Stomach (tissue), 9 donors: ENCODE results near the gene KLHDC10. TPM values are rescaled to one million over a fixed set of nuclear protein-coding genes. Genes with fewer than 3 reads are reported as not detected.
"Not testable (repeated sequence)": the region's sequence is repeated elsewhere in the genome, so short reads cannot be mapped to it uniquely, and the experiment has no call there.

Source experiments
- DNase-seq, 2 donors: peaks; one replicate each; pipeline versions ENCODE4 v3.0.0 to v3.0.0-alpha.2; 2013 to 2019
- H3K27ac ChIP-seq, 5 donors: fragments of 200-600 bp in 4 of 5; sonication (generic) in 4 of 5; one replicate each; pipeline ENCODE4 v1.5.1; 2013 to 2019; ENCODE audit warnings: mild to moderate bottlenecking in 1 of 5, moderate library complexity in 1 of 5
- H3K27me3 ChIP-seq, 3 donors: fragments of 200-600 bp; sonication (generic); one replicate each; pipeline ENCODE4 v1.5.1; 2017 to 2019; ENCODE audit warnings: mixed run types in 1 of 3
- H3K36me3 ChIP-seq, 4 donors: fragments of 200-600 bp; sonication (generic); 1 replicate in 3 of 4; 2 replicates in 1 of 4; pipeline ENCODE4 v1.5.1; 2016 to 2019
- H3K4me1 ChIP-seq, 4 donors: fragments of 200-600 bp; sonication (generic); one replicate each; pipeline ENCODE4 v1.5.1; 2016 to 2019
- H3K4me3 ChIP-seq, 4 donors: fragments of 200-600 bp; sonication (generic) in 3 of 4; one replicate each; pipeline ENCODE4 v1.5.1; 2016 to 2019; ENCODE audit warnings: mild to moderate bottlenecking in 1 of 4
- H3K9me3 ChIP-seq, 4 donors: fragments of 200-600 bp; sonication (generic); one replicate each; pipeline ENCODE4 v1.5.1; 2016 to 2019
- EP300 ChIP-seq: sonication (generic); formaldehyde crosslinking; IDR thresholded peaks from one replicate; pipeline ENCODE4 v1.6.1; 2017; ENCODE audit warnings: antibody characterized with exemption
- POLR2A ChIP-seq, 4 donors: fragments of 450-650 bp; IDR thresholded peaks; one replicate each; pipeline ENCODE4 v1.6.1; 2016; ENCODE audit warnings: antibody characterized with exemption in 4 of 4, control low read depth in 2 of 4, mild to moderate bottlenecking in 1 of 4, moderate library complexity in 1 of 4
- POLR2AphosphoS5 ChIP-seq, 3 donors: sonication (generic); formaldehyde crosslinking; IDR thresholded peaks; one replicate each; pipeline ENCODE4 v1.6.1; 2016; ENCODE audit warnings: antibody characterized with exemption in 3 of 3
- WGBS, 5 donors: extraction: QIAGEN DNeasy Blood & Tissue Kit in 3 of 5; methylation state at CpG; one replicate each; pipeline versions ENCODE4 v1.1.5 to v1.1.7; 2013 to 2018; 5-methylcytosine and 5-hydroxymethylcytosine counted together
- intact Hi-C: fragments of 100-400 bp; cut with DNase I; formaldehyde crosslinking; loops from one replicate; pipeline ENCODE4 v1.15.1; 2023; ENCODE audit warnings: low total_unique reads
- polyA plus RNA-seq, 3 donors: library from polyadenylated mRNA; stranded (reverse); fragments of 200-250 nt; gene quantifications; one replicate each; pipeline ENCODE4 v1.2.3, GENCODE V29; 2013
- total RNA-seq, 5 donors: library from RNA; depleted of rRNA; stranded (reverse); fragments of >200 nt; gene quantifications; one replicate each; pipeline versions ENCODE4 v1.1.0 to v1.2.3, GENCODE V29; 2014 to 2016
- TF ChIP-seq, protein P1 (sequence below), 7 experiments: fragments of 450-650 bp in 4 of 7; fragments of 200-600 bp in 3 of 7; sonication (generic) in 3 of 7; IDR thresholded peaks; one replicate each; pipeline ENCODE4 v1.5.1; 2016 to 2019; ENCODE audit warnings: antibody characterized with exemption in 7 of 7, control low read depth in 2 of 7, mild to moderate bottlenecking in 1 of 7
- donor health status: healthy with polysubstance abuse.
- donor health status: Bipolar disorder and iron deficiency.
- donor health status: healthy.

The KLHDC10 gene
- total and polyA plus RNA-seq, 8 donors = 5.8 to 49.0 (median 22.5) TPM

DNA sequence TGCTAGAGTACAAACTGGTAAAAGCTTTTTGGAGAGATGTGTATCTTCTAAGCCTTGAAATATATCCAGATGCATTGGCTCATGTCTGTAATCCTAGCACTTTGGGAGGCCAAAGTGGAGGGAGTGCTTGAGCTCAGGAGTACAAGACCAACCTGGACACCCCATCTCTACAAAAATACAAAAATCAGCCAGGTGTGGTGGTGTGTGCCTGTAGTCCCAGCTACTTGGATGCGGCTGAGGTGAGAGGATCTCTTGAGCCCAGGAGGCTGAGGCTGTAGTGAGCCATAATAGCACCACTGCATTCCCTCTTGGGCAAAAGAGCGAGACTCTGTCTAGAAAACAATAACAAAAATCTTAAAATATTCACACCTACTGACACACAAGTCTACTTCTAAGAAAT is 109.3 kb downstream of the KLHDC10 start:
- H3K27me3 ChIP-seq = no peaks in the 10 kb centered on the region

DNA sequence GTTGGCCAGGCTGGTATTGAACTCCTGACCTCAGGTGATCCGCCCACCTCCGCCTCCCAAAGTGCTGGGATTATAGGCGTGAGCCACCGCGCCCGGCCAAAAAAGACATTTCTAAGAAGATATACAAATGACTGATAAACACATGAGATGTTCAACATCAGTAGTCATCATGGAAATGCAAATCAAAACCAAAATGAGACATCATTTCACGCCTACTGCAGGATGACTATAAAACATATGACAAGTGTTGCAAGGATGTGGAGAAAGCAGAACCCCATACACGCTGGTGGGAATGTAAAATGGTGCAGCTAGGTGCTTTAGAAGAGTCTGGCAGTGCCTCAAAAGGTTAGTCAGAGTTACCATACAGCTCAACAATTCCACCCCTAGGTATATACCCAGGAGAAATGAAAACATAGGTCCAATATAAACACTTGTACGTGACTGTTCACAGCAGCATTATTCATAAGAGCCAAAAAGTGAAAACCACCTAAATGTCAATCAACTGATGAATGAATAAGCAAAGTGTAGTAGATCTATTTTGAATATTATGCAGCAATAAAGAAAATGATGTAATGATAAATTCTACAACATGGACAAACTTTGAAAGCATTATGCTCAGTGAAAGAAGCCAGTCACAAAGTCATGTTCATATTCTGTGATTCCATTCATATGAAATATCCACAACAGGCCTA is 110.4 kb downstream of the KLHDC10 start:
- H3K27ac ChIP-seq = no peak overlapping the region
- no peaks in the 10 kb centered on the region for H3K9me3 ChIP-seq
- intact Hi-C loops = no loop called here
- WGBS, 5 donors = 88 to 94% (median 91%) methylated on average over 9 of the region's 9 CpGs
- TF ChIP-seq, protein P1, sequence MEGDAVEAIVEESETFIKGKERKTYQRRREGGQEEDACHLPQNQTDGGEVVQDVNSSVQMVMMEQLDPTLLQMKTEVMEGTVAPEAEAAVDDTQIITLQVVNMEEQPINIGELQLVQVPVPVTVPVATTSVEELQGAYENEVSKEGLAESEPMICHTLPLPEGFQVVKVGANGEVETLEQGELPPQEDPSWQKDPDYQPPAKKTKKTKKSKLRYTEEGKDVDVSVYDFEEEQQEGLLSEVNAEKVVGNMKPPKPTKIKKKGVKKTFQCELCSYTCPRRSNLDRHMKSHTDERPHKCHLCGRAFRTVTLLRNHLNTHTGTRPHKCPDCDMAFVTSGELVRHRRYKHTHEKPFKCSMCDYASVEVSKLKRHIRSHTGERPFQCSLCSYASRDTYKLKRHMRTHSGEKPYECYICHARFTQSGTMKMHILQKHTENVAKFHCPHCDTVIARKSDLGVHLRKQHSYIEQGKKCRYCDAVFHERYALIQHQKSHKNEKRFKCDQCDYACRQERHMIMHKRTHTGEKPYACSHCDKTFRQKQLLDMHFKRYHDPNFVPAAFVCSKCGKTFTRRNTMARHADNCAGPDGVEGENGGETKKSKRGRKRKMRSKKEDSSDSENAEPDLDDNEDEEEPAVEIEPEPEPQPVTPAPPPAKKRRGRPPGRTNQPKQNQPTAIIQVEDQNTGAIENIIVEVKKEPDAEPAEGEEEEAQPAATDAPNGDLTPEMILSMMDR (IDR thresholded peaks at IDR 0.05) = no peak
- TF ChIP-seq EP300 (no peak), POLR2A (IDR thresholded peaks at IDR 0.05) (no peak), POLR2AphosphoS5 (IDR thresholded peaks at IDR 0.05) (no peak)
- H3K4me3 ChIP-seq = no peak overlapping the region
- DNase-seq = no peak
- peaks cover 10 to 90% (median 85%) of the 10 kb centered on the region in 4 donors for H3K36me3 ChIP-seq
- H3K4me1 ChIP-seq = no peaks in the 10 kb centered on the region
- H3K27me3 ChIP-seq = no peaks in the 10 kb centered on the region

More for the DNA sequence above, 109.3 kb downstream of the KLHDC10 start:
- no peak for DNase-seq
- H3K9me3 ChIP-seq = no peaks in the 10 kb centered on the region
- 93 to 100% (median 99%) methylated on average over 2 of the region's 2 CpGs for WGBS, 5 donors
- no peaks in the 10 kb centered on the region for H3K4me1 ChIP-seq
- peaks cover 10 to 95% (median 86%) of the 10 kb centered on the region in 4 donors for H3K36me3 ChIP-seq
- H3K27ac ChIP-seq = no peak overlapping the region
- TF ChIP-seq POLR2AphosphoS5 (IDR thresholded peaks at IDR 0.05) = no peak
- TF ChIP-seq EP300 = no peak
- TF ChIP-seq, protein P1 (IDR thresholded peaks at IDR 0.05) = no peak
- no peak for TF ChIP-seq POLR2A (IDR thresholded peaks at IDR 0.05)
- intact Hi-C loops = no loop called here
- H3K4me3 ChIP-seq = no peak overlapping the region

DNA sequence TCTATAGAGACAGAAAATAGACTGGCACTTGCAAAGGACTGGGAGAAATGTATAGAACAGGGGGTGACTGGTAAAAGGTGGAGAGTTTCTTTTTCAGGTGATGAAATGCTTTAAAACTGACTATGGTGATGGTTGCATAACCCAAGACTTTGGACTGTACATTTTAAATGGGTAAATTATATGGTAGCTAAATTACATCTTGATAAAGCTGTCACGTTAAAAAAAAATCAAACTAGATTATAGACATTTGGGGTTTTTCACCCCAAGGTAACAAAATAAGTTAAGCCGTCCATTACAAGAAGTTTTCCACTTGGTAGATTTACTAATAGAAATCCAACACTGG is 110.9 kb downstream of the KLHDC10 start:
- DNase-seq = no peak
- H3K27me3 ChIP-seq = no peaks in the 10 kb centered on the region
- no peaks in the 10 kb centered on the region for H3K4me1 ChIP-seq
- TF ChIP-seq POLR2A (IDR thresholded peaks at IDR 0.05) = no peak
- TF ChIP-seq, protein P1 (IDR thresholded peaks at IDR 0.05) = no peak
- TF ChIP-seq POLR2AphosphoS5 (IDR thresholded peaks at IDR 0.05) = no peak
- TF ChIP-seq EP300 = no peak
- no peak overlapping the region for H3K4me3 ChIP-seq
- intact Hi-C loops = no loop called here
- 93 to 100% (median 98%) methylated on average over 2 of the region's 2 CpGs for WGBS, 5 donors
- no peaks in the 10 kb centered on the region for H3K9me3 ChIP-seq
- H3K27ac ChIP-seq = no peak overlapping the region
- peaks cover 10 to 87% (median 82%) of the 10 kb centered on the region in 4 donors for H3K36me3 ChIP-seq

DNA sequence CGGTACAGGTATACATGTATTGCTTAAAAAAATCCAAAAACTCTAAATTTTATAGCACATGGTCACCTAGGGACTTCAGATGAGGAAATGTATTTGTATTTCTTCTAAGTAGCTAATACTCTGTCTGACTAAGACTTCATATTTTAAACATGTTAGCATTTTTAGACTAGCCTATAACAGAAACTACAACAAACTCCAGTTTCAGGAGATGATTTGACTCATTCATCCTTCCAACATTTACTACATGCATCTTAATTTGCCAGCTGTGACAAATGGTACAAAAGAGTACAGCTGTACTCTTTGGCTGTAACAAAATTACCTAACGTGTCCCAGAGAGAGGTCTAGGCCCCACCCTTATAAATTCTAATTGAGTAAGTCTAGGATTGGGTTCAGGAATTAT is 112.7 kb downstream of the KLHDC10 start:
- TF ChIP-seq POLR2A (IDR thresholded peaks at IDR 0.05) (no peak), POLR2AphosphoS5 (IDR thresholded peaks at IDR 0.05) (no peak), EP300 (no peak)
- TF ChIP-seq, protein P1 (IDR thresholded peaks at IDR 0.05) = no peak
- no peaks in the 10 kb centered on the region for H3K27me3 ChIP-seq
- intact Hi-C loops = no loop called here
- H3K9me3 ChIP-seq = no peaks in the 10 kb centered on the region
- no peaks in the 10 kb centered on the region for H3K4me1 ChIP-seq
- 75 to 85% (median 77%) methylated on average over 2 of the region's 2 CpGs for WGBS, 5 donors
- peaks cover 10 to 70% (median 67%) of the 10 kb centered on the region in 4 donors for H3K36me3 ChIP-seq
- no peak for DNase-seq
- no peak overlapping the region for H3K27ac ChIP-seq
- no peak overlapping the region for H3K4me3 ChIP-seq

DNA sequence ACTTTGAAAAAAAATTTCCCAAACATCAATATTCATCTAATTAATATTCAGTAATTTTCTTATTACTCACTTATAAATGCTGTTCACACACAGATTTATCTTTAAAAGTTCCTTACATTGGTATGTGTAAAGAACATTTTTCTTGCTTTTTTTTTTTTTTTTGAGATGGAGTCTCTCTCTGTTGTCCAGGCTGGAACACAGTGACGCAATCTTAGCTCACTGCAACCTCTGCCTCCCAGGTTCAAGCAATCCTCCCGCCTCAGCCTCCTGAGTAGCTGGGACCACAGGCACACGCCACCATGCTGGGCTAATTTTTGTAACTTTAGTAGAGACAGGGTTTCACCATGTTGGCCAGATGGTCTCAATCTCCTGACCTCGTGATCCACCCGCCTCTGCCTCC is 114.0 kb downstream of the KLHDC10 start:
- 80 to 100% (median 97%) methylated on average over 5 of the region's 5 CpGs for WGBS, 5 donors
- H3K27ac ChIP-seq, DNase-seq, intact Hi-C loops, H3K27me3 ChIP-seq, H3K9me3 ChIP-seq, H3K4me1 ChIP-seq, H3K4me3 ChIP-seq: not testable (repeated sequence)
- peaks cover 10 to 62% (median 61%) of the 10 kb centered on the region in 4 donors for H3K36me3 ChIP-seq
